Putamen (tissue), 1 donor: ENCODE measurements around the gene ZNF311.
"Not testable (repeated sequence)": the region's sequence is repeated elsewhere in the genome, so short reads cannot be mapped to it uniquely, and the experiment has no call there.

Experiments
- DNase-seq: peaks from one replicate; pipeline ENCODE4 v3.0.0-alpha.2; 2016; ENCODE audit warnings: low spot score

ZNF311 gene

DNA sequence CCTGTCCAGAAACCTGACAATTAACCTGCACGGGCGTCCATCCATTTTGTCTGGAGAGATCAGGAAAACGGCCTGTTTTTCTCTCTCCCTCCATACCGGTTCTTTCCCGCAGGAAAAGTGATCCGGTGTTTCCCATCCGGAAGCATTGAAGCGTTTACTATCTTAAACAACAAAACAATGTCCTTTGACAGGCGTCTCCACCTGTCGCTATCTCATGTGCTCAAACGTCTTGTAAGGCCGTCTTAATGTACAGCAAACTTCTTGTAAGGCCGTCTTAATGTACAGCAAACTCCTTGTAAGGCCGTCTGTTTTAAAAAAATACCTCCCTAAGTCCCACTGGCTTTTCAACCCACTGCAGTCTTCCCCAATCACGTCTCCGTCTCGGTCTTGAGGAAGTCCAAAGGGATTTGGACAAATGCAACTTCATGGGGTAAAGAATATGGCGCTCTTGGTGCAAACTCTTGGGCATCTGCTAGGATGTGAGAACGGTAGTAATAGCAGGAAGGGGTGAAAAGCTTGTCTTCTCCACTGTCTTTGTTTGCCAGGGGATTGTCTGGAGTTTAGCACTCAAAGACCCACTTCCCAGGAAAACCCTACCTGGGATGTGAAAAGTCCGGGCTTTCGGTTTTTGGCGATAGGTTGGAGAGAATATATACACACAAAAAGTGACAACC lies 51.4 kb downstream of the ZNF311 start:
- DNase-seq: no peak

DNA sequence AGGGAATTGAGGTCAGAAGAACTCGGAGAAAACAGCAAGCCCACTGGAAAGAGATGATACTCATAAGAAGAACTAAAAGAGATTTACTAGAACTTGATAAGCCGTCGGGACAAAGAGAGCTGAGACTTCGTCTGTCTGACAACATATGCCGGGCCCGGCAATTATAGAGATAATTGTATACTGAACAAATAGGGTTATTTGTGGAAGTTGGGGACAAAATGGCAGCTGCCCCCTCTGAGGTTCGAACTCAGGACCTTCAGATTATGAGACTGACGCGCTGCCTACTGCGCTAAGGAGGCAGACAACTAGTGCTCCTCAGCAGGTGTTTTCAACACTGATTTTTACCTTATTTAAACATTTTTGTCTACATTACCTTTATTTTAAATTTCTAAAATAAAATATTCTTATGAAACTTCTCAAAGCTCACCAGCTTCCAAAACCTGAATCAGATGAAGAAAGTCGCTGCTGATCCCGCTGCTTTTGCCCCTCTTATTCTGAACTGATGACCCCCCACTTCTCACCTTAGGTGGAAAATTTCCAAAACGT lies 52.0 kb downstream of the ZNF311 start:
- peak; percentile 58 for DNase-seq

DNA sequence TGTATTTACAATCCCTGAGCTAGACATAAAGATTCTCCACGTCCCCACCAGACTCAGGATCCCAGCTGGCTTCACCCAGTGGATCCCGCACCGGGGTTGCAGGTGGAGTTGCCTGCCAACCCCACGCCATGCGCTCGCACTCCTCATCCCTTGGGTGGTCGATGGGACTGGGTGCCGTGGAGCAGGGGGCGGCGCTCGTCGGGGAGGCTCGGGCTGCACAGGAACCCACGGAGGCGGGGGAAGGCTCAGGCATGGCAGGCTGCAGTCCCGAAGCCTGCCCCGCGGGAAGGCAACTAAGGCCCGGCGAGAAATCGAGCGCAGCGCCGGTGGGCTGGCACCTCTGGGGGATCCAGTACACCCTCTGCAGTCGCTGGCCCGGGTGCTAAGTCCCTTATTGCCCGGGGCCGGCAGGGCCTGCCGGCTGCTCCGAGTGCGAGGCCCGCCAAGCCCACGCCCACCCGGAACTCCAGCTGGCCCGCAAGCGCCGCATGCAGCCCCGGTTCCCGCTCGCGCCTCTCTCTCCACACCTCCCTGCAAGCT lies 55.4 kb downstream of the ZNF311 start:
- DNase-seq: not testable (repeated sequence)

DNA sequence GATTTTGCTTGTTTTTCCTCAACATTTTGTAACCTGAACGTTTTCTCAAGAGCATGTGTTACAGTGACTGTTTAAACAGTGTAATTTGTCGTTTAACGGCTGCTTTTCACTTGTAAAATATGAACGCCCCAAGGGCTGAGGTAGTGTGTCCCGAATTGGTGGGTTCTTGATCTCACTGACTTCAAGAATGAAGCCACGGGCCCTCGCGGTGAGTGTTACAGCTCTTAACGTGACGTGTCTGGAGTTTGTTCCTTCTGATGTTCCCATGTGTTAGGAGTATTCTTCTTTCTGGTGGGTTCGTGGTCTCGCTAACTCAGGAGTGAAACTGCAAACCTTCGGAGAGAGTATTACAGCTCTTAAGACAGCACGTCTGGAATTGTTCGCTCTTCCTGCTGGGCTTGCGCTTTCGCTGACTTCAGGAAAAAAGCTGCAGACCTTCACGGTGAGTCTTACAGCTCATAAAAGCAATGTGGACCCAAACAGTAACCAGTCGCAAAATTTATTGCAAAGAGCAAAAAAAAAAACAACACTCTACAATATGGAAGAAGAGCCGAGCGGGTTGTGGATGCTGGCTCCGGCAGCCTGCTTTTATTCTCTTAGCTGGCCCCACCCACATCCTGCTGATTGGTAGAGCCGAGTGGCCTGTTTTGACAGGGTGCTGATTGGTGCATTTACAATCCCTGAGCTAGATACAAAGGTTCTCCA lies 56.2 kb downstream of the ZNF311 start:
- DNase-seq: no peak

DNA sequence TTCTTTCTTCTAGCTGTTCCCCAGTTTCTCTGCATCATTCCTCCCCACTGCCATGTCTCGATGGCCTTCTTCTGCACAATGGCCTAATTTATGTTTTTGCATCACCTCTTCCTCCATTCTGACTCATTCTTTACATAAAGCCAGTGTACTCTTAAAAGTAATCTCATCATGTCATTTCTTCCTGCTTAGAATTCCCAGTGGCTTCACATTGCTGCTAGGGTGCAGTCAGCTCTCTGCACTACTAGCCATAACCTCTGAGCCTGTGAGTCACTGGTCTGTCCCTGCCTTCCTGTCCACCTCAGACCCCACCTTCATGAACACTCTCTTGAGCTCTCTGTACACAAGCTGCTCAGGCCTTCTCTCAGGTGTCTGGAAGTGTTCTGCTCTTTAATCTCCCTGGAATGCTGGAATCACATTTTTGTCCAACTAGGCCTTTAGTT lies 57.3 kb downstream of the ZNF311 start:
- DNase-seq: no peak

DNA sequence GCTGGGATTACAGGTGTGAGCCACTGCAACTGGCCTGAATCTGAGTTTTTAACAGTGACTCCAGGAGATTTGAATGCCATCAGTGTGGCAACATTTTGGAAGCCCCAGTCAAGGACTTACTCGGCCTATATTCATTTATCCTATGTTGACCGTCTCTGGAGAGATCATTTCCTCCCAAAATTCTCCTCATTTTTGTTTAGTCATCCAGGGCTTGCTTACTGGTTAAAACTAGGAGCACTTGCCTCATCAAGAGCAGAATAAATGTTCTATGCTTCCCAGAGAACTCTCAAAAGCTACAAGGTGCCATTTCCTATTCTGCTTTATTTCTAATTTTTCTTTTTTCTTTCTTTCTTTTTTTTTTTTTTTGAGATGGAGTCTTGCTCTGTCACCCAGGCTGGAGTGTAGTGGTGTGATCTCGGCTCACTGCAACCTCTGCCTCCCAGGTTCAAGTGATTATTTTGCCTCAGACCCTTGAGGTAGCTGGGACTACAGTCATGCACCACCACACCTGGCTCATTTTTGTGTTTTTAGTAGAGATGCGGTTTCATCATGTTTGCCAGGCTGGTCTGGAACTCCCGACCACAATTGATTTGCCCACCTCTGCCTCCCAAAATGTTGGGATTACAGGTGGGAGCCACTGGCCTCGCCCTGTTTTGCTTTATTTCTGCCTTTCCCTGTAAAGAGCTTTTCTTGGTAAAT lies 57.9 kb downstream of the ZNF311 start:
- no peak for DNase-seq

DNA sequence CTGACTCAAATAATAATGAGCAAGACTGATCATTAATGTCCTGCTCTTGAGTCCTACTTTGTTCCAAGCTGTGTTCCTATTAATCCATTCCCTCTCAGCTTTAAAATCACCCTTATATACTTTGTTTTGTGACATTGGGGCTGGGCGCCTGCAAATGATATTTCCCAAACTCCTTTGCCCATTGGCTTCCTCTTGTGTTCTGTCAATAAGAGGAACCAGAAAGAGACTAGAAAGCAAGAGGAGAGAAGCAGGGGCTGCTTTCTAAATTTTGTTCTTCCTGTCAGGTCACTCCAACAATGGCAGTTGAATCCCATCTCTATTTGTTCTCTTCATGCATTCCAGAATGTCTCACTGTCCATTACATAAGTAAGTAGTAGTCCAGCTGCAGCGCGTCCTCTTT lies 59.8 kb downstream of the ZNF311 start:
- no peak for DNase-seq
